ENCODE data around the gene ZNF490. TPM values are rescaled to one million over a fixed set of nuclear protein-coding genes. Genes with fewer than 3 reads are reported as not detected.

The ZNF490 gene
- total RNA-seq, 1 donor from 2014 or later: 1.2 TPM

DNA sequence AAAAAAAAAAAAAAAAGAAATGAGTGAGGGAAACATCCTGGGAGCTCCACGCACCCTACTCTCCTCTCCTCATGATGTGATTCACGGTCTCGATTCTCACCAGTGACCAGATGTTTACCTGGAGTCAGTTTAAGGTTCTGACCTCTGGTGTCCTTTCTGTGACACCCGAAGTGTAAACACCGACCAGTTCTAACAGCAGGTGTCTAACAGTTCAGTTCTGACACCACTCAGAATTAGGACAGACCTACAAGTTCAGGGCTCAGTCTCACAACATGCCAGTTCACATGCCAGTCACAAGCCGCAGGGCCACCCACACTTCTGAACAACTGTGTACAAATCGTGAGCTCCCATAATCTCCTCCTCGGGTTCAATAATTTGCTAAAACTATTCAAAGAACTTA is 65.3 kb downstream of the ZNF490 start:
- TF ChIP-seq, protein P1, sequence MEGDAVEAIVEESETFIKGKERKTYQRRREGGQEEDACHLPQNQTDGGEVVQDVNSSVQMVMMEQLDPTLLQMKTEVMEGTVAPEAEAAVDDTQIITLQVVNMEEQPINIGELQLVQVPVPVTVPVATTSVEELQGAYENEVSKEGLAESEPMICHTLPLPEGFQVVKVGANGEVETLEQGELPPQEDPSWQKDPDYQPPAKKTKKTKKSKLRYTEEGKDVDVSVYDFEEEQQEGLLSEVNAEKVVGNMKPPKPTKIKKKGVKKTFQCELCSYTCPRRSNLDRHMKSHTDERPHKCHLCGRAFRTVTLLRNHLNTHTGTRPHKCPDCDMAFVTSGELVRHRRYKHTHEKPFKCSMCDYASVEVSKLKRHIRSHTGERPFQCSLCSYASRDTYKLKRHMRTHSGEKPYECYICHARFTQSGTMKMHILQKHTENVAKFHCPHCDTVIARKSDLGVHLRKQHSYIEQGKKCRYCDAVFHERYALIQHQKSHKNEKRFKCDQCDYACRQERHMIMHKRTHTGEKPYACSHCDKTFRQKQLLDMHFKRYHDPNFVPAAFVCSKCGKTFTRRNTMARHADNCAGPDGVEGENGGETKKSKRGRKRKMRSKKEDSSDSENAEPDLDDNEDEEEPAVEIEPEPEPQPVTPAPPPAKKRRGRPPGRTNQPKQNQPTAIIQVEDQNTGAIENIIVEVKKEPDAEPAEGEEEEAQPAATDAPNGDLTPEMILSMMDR (conservative IDR thresholded peaks at IDR 0.05; ENCODE audit: low read depth, low read length): no peak
- DNase-seq (ENCODE audit: low read depth): no peak
- H3K4me3 ChIP-seq (ENCODE audit: low read depth, low read length): no peak overlapping the region

DNA sequence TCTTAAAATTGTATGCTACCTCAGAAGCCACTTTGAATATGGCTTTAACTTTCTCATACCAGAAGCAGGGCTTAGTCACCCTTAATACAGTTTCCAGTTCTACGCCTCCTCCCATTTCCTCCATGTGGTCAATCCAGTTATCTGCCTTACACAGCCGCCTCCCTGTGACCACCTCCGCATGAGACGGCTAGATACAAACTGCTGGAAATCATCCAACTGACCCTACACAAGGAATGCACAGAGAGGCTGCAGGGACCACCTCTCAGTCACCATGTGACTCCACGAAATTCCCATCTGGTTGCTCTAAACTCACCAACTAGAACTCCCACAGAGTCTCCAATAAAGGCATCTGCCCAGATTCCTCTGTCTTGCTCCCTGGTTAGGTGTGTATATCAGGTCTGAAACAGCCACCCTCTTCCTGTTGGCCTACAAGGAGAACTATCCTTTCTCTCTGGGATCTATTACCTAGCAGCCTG is 66.2 kb downstream of the ZNF490 start:
- TF ChIP-seq, protein P1 (conservative IDR thresholded peaks at IDR 0.05; ENCODE audit: low read depth, low read length): no peak
- no peak overlapping the region for H3K4me3 ChIP-seq (ENCODE audit: low read depth, low read length)
- DNase-seq (ENCODE audit: low read depth): no peak

DNA sequence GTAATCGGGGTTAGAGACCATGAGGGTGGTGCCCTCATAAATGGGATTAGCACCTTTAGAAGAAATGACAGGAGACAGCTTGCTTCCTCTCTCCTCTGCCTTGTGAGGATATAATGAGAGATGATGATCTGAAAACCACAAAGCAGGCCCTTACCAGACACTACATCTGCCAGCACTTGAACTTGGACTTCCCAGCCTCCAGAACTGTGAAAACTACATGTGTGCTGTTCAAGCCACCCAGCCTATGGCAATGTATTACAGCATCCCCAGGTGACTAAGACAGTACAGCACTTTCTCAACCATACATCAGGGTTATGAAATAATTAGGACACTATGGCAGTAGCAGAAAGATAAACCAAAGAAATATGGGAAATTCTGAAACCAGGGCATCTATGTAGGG is 66.8 kb downstream of the ZNF490 start:
- DNase-seq (ENCODE audit: low read depth): no peak
- H3K4me3 ChIP-seq (ENCODE audit: low read depth, low read length): no peak overlapping the region
- TF ChIP-seq, protein P1 (conservative IDR thresholded peaks at IDR 0.05; ENCODE audit: low read depth, low read length): no peak

Other genes with a start within 250 kb of the ZNF490 start
- 0.17 and 0.36 TPM in 2 replicates for gene ZNF442, start 245.1 kb downstream of the ZNF490 start, total RNA-seq
- gene ZNF799, start 209.5 kb downstream of the ZNF490 start, total RNA-seq: 3.0 TPM in 2 replicates
- gene ZNF443, start 169.8 kb downstream of the ZNF490 start, total RNA-seq: 4.3 and 7.3 TPM in 2 replicates
- gene ZNF709, start 126.0 kb downstream of the ZNF490 start, total RNA-seq: 1.2 and 1.9 TPM in 2 replicates
- 3.0 and 3.3 TPM in 2 replicates for gene ZNF564, start 59.3 kb downstream of the ZNF490 start, total RNA-seq
- gene ZNF791, start 107 bp upstream of the ZNF490 start, total RNA-seq: 4.1 and 5.5 TPM in 2 replicates
- 41.7 and 64.2 TPM in 2 replicates for gene MAN2B1, start 55.9 kb upstream of the ZNF490 start, total RNA-seq
- gene WDR83, start 56.0 kb upstream of the ZNF490 start, total RNA-seq: 3.6 and 10.8 TPM in 2 replicates
- gene DHPS, start 71.1 kb upstream of the ZNF490 start, total RNA-seq: 108 and 134 TPM in 2 replicates
- gene GNG14, start 77.2 kb upstream of the ZNF490 start, total RNA-seq: not detected in 2 replicates
- gene FBXW9, start 85.8 kb upstream of the ZNF490 start, total RNA-seq: 18.5 and 21.3 TPM in 2 replicates
- gene TNPO2, start 113.1 kb upstream of the ZNF490 start, total RNA-seq: 21.9 and 33.3 TPM in 2 replicates
- 430 and 635 TPM in 2 replicates for gene TRIR, start 123.9 kb upstream of the ZNF490 start, total RNA-seq
- 86.6 and 151 TPM in 2 replicates for gene GET3, start 126.7 kb upstream of the ZNF490 start, total RNA-seq
- gene BEST2, start 141.0 kb upstream of the ZNF490 start, total RNA-seq: not detected in 2 replicates
- gene HOOK2, start 164.7 kb upstream of the ZNF490 start, total RNA-seq: 12.3 and 26.3 TPM in 2 replicates
- gene JUNB, start 180.7 kb upstream of the ZNF490 start, total RNA-seq: 127 and 251 TPM in 2 replicates
- 463 and 571 TPM in 2 replicates for gene PRDX2, start 191.0 kb upstream of the ZNF490 start, total RNA-seq
- gene THSD8, start 191.3 kb upstream of the ZNF490 start, total RNA-seq: not detected in 2 replicates
- 49.6 and 62.7 TPM in 2 replicates for gene RNASEH2A, start 195.8 kb upstream of the ZNF490 start, total RNA-seq
- gene RTBDN, start 223.8 kb upstream of the ZNF490 start, total RNA-seq: not detected in 2 replicates
- 0.22 and 1.5 TPM in 2 replicates for gene MAST1, start 227.7 kb upstream of the ZNF490 start, total RNA-seq